Measurements from ENCODE around the gene SYNGR3. TPM values are rescaled to one million over a fixed set of nuclear protein-coding genes. Genes with fewer than 3 reads are reported as not detected.
A peak's percentile ranks its signal among the peaks of the same experiment; 100 is the strongest.

SYNGR3 gene
- polyA plus RNA-seq, 2 of the 4 experiments (the other 2 are of a cell fraction): 4.1 to 4.9 TPM

GRCh38 chr16:1964506-1965395 is 25.0 kb upstream of the SYNGR3 start, which contains the start of gene RPS2 (continued):
- TF ChIP-seq HMGXB4 (CRISPR knock-in tag; IDR thresholded peaks at IDR 0.05; ENCODE audit: borderline replicate concordance) (peak; percentile 52; the same call in 1 of the 2 replicates), REST (IDR thresholded peaks at IDR 0.05) (peak; percentile 89), ZNF302 (CRISPR knock-in tag; IDR thresholded peaks at IDR 0.05) (no peak), FOXS1 (CRISPR knock-in tag; IDR thresholded peaks at IDR 0.05) (no peak), MAX (IDR thresholded peaks at IDR 0.05) (peak; percentile 99), E2F6 (IDR thresholded peaks at IDR 0.05; ENCODE audit: borderline replicate concordance, low read depth) (peak; percentile 61; the same call in 1 of the 2 replicates), MYC (IDR thresholded peaks at IDR 0.05; ENCODE audit: borderline replicate concordance, low read length) (peak; percentile 95), MAZ (IDR thresholded peaks at IDR 0.05; ENCODE audit: borderline replicate concordance, low read depth, low read length) (no peak), POLR2A (IDR thresholded peaks at IDR 0.05; ENCODE audit: low read length) (peak; percentile 97), BCL3 (IDR thresholded peaks at IDR 0.05) (peak; percentile 100), PHF8 (IDR thresholded peaks at IDR 0.05; ENCODE audit: borderline replicate concordance, low read depth) (peak; percentile 94), KDM5A (IDR thresholded peaks at IDR 0.05) (peak; percentile 55), KDM1A (IDR thresholded peaks at IDR 0.05; ENCODE audit: low read depth) (0 out of 2 replicates have a peak, but pooled peaks have one; percentile 51), PBX3 (IDR thresholded peaks at IDR 0.05) (peak; percentile 47; the same call in 1 of the 2 replicates)

GRCh38 chr16:1965396-1966001 is 24.3 kb upstream of the SYNGR3 start:
- ChIA-PET CTCF (interaction anchor here (0.8 to 3.0 kb wide), 9 partner anchors 13 to 176 kb away, joined by 3 to 11 read pairs (median 4); partner anchors contain the start of gene GFER), POLR2A (interaction anchor here (0.7 to 2.2 kb wide), 20 partner anchors 10 to 190 kb away, joined by 3 to 50 read pairs (median 6); partner anchors contain the start of genes FAHD1, GFER, HAGH and MSRB1)
- no peaks in the 10 kb centered on the region for H3K9me3 ChIP-seq
- FAIRE-seq: no peak
- WGBS (ENCODE audit: missing lambda C conversion rate): 11% methylated on average over 20 of the region's 24 CpGs
- H3K4me1 ChIP-seq: peaks cover 31% of the 10 kb centered on the region
- TF ChIP-seq HOXB5 (CRISPR knock-in tag; IDR thresholded peaks at IDR 0.05): no peak
- no peak for TF ChIP-seq MAX (IDR thresholded peaks at IDR 0.05)
- no peak for TF ChIP-seq HOXB13 (CRISPR knock-in tag; IDR thresholded peaks at IDR 0.05; ENCODE audit: low read depth)
- TF ChIP-seq FOSL2 (IDR thresholded peaks at IDR 0.05): no peak
- no peak for TF ChIP-seq FOSL2 (CRISPR knock-in tag; IDR thresholded peaks at IDR 0.05)
- TF ChIP-seq CBX2 (IDR thresholded peaks at IDR 0.05; ENCODE audit: borderline replicate concordance, low read depth): no peak
- no peak for DNase-seq (ENCODE audit: low read depth in 1 of 2, low spot score in 1 of 2)
- peak overlapping the region; percentile 92 to 100 for H3K27ac ChIP-seq
- no peak for ATAC-seq
- peak overlapping the region; percentile 88 for H3K4me3 ChIP-seq
- H3K4me2 ChIP-seq: peak overlapping the region; percentile 93

Data from A549 (cell line).